Lower lobe of right lung (tissue), 2 donors: Measurements from ENCODE around the gene MAPK1. TPM values are rescaled to one million over a fixed set of nuclear protein-coding genes. Genes with fewer than 3 reads are reported as not detected.
"Not testable (repeated sequence)": the region's sequence is repeated elsewhere in the genome, so short reads cannot be mapped to it uniquely, and the experiment has no call there.

Experiments used
- ATAC-seq, 2 donors: fragments of 200-7000 bp; cut with Tn5 transposase; one replicate each; pipeline ENCODE4 v1.9.1; 2020 to 2022; ENCODE audit warnings: mild to moderate bottlenecking in 2 of 2, moderate library complexity in 2 of 2
- DNase-seq: peaks from one replicate; pipeline ENCODE4 v3.0.0-alpha.2; 2020
- H3K27ac ChIP-seq: fragments of 200-600 bp; one replicate; pipeline ENCODE4 v1.8.0; 2022
- H3K27me3 ChIP-seq: fragments of 200-600 bp; one replicate; pipeline ENCODE4 v1.8.0; 2022; ENCODE audit warnings: low read depth
- H3K36me3 ChIP-seq: fragments of 200-600 bp; one replicate; pipeline ENCODE4 v1.8.0; 2022; ENCODE audit warnings: mild to moderate bottlenecking
- H3K4me1 ChIP-seq: fragments of 200-600 bp; one replicate; pipeline ENCODE4 v1.8.0; 2022
- H3K4me3 ChIP-seq: fragments of 200-600 bp; one replicate; pipeline ENCODE4 v1.8.0; 2022; ENCODE audit warnings: mild to moderate bottlenecking
- H3K9me3 ChIP-seq: fragments of 200-600 bp; one replicate; pipeline ENCODE4 v1.8.0; 2022
- intact Hi-C: fragments of 100-400 bp; cut with DNase I; formaldehyde crosslinking; loops from one replicate; pipeline ENCODE4 v1.11.0; 2022
- total RNA-seq: library from RNA; stranded (reverse); fragmentation: NEBNext Ultra II Directional; extraction: Animal tissue kit (Norgen Biotek cat#: 25700); gene quantifications from one replicate; pipeline ENCODE4 v1.2.1, GENCODE V29; 2021
- TF ChIP-seq, protein P1 (sequence below): fragments of 200-600 bp; IDR thresholded peaks from one replicate; pipeline ENCODE4 v1.8.0; 2022; ENCODE audit warnings: antibody characterized with exemption, mild to moderate bottlenecking
- donor health status: DM: no; HTN: yes; CAD: no; lungs with severe emphysema.

The MAPK1 gene
- total RNA-seq, 1 donor from 2014 or later, result 146 TPM

DNA sequence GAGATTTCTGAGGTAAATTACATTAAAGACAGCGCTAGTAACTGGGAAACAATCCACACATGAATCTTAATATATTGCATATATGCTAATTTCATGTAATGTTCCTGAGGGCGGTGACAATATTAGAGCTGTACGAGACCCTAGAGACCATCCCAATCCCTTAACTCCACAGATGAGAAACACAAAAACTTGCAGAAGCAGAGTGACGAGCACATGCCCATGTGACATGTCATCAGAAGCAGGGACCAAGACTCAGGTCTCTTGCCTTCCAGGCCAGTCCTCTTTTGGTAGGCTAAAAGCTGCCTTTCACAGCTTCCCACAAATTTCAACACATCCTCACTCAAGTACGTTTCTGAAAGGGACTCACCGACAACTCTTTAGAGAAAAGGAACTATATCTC, 11.8 kb downstream of the MAPK1 start:
- Histone ChIP-seq H3K27me3 (no peaks in the 10 kb centered on the region), H3K9me3 (no peaks in the 10 kb centered on the region), H3K4me3 (no peak overlapping the region), H3K4me1 (peaks cover 65% of the 10 kb centered on the region), H3K27ac (no peak overlapping the region), H3K36me3 (no peaks in the 10 kb centered on the region)
- TF ChIP-seq, protein P1, sequence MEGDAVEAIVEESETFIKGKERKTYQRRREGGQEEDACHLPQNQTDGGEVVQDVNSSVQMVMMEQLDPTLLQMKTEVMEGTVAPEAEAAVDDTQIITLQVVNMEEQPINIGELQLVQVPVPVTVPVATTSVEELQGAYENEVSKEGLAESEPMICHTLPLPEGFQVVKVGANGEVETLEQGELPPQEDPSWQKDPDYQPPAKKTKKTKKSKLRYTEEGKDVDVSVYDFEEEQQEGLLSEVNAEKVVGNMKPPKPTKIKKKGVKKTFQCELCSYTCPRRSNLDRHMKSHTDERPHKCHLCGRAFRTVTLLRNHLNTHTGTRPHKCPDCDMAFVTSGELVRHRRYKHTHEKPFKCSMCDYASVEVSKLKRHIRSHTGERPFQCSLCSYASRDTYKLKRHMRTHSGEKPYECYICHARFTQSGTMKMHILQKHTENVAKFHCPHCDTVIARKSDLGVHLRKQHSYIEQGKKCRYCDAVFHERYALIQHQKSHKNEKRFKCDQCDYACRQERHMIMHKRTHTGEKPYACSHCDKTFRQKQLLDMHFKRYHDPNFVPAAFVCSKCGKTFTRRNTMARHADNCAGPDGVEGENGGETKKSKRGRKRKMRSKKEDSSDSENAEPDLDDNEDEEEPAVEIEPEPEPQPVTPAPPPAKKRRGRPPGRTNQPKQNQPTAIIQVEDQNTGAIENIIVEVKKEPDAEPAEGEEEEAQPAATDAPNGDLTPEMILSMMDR, result no peak
- no peak for DNase-seq
- ATAC-seq, result peak; percentile 33 to 56
- intact Hi-C loops, result loop anchor here (10.0 kb wide), 1 partner anchor 51 kb away; no protein-coding TSS in a partner anchor

DNA sequence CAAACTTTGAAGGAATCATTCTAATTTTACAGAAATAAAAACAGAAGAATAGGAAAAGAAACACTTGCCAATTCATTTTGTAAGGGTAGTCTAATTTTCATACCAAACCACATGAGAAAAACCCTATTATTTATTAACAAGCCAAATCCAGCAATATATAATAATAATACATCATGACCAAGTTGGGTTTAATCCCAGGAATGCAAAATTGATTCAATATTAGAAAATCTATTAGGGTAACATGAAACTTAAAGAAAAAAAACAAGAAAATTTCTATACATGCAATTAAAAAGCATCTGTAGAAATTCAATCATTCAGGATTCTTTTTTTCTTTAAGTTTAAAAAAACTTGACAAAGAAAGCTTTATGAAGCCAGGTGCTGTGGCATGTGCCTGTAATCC, 16.8 kb downstream of the MAPK1 start:
- intact Hi-C loops, result loop anchor here (10.0 kb wide), 1 partner anchor 46 kb away; no protein-coding TSS in a partner anchor
- TF ChIP-seq, protein P1, result no peak
- Histone ChIP-seq H3K27ac (no peak overlapping the region), H3K4me1 (peaks cover 52% of the 10 kb centered on the region), H3K27me3 (no peaks in the 10 kb centered on the region), H3K36me3 (no peaks in the 10 kb centered on the region), H3K4me3 (no peak overlapping the region), H3K9me3 (no peaks in the 10 kb centered on the region)
- ATAC-seq (no peak), DNase-seq (no peak)

DNA sequence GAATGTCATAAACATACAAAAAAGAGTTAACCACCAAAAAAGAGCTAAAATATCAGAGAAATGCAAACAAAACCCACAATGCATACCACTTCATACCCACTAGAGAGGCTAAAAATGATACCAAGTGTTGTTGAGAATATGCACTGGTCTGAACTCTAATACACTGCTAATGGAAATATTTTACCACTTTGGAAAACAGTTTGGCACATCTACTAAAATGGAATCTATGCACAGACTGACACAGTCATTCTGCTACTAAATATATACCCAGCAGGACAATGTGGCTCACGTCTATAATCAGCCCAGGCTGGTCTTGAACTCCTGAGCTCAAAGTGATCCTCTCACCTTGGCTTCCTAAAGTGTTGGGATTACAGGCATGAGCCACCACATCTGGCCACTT, 18.0 kb downstream of the MAPK1 start:
- Histone ChIP-seq H3K4me1 (peaks cover 48% of the 10 kb centered on the region), H3K36me3 (no peaks in the 10 kb centered on the region), H3K27ac (peak overlapping the region; percentile 70), H3K27me3 (no peaks in the 10 kb centered on the region), H3K9me3 (no peaks in the 10 kb centered on the region), H3K4me3 (no peak overlapping the region)
- DNase-seq (no peak), ATAC-seq (peak; percentile 52 to 60)
- TF ChIP-seq, protein P1, result no peak
- intact Hi-C loops, result no loop called here

DNA sequence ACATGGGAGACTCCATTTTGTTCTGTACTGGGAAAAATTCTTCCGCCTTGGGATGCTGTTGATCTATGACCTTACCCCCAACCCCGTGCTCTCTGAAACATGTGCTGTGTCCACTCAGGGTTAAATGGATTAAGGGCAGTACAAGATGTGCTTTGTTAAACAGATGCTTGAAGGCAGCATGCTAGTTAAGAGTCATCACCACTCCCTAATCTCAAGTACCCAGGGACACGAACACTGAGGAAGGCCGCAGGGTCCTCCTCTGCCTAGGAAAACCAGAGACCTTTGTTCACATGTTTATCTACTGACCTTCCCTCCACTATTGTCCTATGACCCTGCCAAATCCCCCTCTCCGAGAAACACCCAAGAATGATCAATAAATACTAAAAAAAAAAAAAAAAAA, 19.4 kb downstream of the MAPK1 start:
- H3K36me3 ChIP-seq, H3K9me3 ChIP-seq, DNase-seq, intact Hi-C loops, H3K27ac ChIP-seq, ATAC-seq, H3K27me3 ChIP-seq, H3K4me3 ChIP-seq: not testable (repeated sequence)
- H3K4me1 ChIP-seq, result peaks cover 51% of the 10 kb centered on the region

DNA sequence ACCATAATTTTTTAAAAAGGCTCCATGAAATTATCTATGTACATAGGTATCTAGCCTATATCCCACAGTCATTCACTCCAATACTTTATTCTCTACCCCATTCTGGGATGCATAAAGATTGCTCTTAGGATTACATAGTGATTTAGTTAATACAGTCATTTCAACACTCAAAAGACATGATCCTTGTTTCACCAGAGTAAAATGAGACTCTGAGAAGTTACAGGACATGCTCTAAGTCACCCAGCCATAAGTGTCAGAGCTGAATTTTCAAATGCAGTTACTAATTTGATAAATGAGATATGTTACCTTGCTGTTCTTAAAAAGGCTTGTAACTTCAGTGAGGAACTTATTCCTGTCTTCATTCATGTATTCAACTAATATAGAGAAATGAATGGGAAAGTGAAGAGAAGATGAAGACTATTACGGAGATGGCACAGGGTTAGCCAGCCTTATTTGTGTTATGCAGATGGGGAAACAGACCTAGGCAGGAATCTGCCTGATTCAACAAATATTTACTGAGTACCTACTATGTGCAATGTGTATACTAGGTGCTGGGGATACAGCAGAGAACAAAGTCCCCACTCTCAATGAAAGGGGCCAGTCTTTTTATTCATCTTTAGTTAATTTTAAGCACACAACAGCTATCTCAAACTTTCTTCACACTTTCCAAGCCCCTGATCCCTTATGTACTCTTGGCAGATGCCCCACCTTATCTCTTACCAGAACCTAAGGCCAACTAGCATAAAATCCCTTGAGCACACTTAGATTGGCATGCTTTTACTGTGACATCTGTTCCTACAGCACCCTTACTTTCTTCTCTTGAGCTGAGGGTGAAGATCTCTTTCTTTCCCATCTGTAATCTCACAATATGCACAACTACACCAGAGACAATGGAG, 21.6 kb downstream of the MAPK1 start:
- H3K27me3 ChIP-seq, result no peaks in the 10 kb centered on the region
- H3K36me3 ChIP-seq, result peaks cover 5% of the 10 kb centered on the region
- intact Hi-C loops, result no loop called here
- peaks cover 50% of the 10 kb centered on the region for H3K4me1 ChIP-seq
- TF ChIP-seq, protein P1, result no peak
- no peak for DNase-seq
- no peak for ATAC-seq
- no peak overlapping the region for H3K4me3 ChIP-seq
- no peaks in the 10 kb centered on the region for H3K9me3 ChIP-seq
- no peak overlapping the region for H3K27ac ChIP-seq

GRCh38 chr22:21842946-21843345, 24.5 kb downstream of the MAPK1 start:
- Histone ChIP-seq H3K27me3 (no peaks in the 10 kb centered on the region), H3K27ac (no peak overlapping the region), H3K36me3 (peaks cover 5% of the 10 kb centered on the region), H3K4me1 (peaks cover 30% of the 10 kb centered on the region), H3K4me3 (no peak overlapping the region), H3K9me3 (no peaks in the 10 kb centered on the region)
- DNase-seq (no peak), ATAC-seq (no peak)
- TF ChIP-seq, protein P1, result no peak
- intact Hi-C loops, result no loop called here
